GM12878 (cell line): ENCODE results near the gene NUDT3. TPM values are rescaled to one million over a fixed set of nuclear protein-coding genes. Genes with fewer than 3 reads are reported as not detected.

ENCODE experiments used
- ATAC-seq: fragments of 200-7000 bp; cut with Tn5 transposase; 3 replicates; pipeline ENCODE4 v1.9.1; 2020; ENCODE audit warnings: mild to moderate bottlenecking, moderate library complexity
- BruUV-seq: library from RNA; stranded (reverse); fragments of 400-500 nt; replicated peaks from 2 replicates; lab custom pipeline; 2021; lab: Mats Ljungman, UMichigan
- CTCF ChIA-PET: fragments of 300-600 bp; sonication (Branson Sonifier 250); formaldehyde crosslinking; extraction: SDS; loops from one replicate; lab custom pipeline; 2021; ENCODE audit warnings: inconsistent platforms; lab: Yijun Ruan, JAX
- POLR2A ChIA-PET: fragments of 350-600 bp; formaldehyde crosslinking; extraction: SDS; loops from one replicate; lab custom pipeline; 2021; ENCODE audit warnings: inconsistent platforms; lab: Charles Lee
- RAD21 ChIA-PET: fragments of 300-600 bp; sonication (Branson Sonifier 250); formaldehyde crosslinking; loops from one replicate; lab custom pipeline; 2023; ENCODE audit warnings: antibody characterized with exemption; ENCODE audit not compliant: unreplicated experiment; lab: Charles Lee
- SMC1A ChIA-PET: fragments of 300-600 bp; sonication (Branson Sonifier 250); formaldehyde crosslinking; loops from one replicate; lab custom pipeline; 2023; ENCODE audit not compliant: unreplicated experiment, uncharacterized antibody; lab: Charles Lee
- DNase-seq: peaks from one replicate; pipeline ENCODE4 v3.0.0-alpha.2; 2011; ENCODE audit warnings: low read depth, low spot score
- FAIRE-seq: peaks from 3 replicates; lab custom pipeline; 2011; peaks lifted over from hg19 to GRCh38; lab: Jason Lieb, UNC
- H2AFZ ChIP-seq: 2 replicates; pipeline ENCODE4 v1.6.0; 2011; ENCODE audit warnings: low read depth, low read length, control low read depth; ENCODE audit not compliant: control insufficient read depth
- H3K27ac ChIP-seq: 2 replicates; pipeline ENCODE4 v1.5.1; 2011; ENCODE audit warnings: control low read depth; ENCODE audit not compliant: control insufficient read depth, insufficient read depth
- H3K27me3 ChIP-seq, 2 experiments: replicated peaks in 1 of 2; 2 replicates each; pipeline versions ENCODE4 v1.6.0 to v1.6.1; 2011; ENCODE audit warnings: low read length in 1 of 2; ENCODE audit not compliant: control insufficient read depth in 2 of 2, insufficient read depth in 2 of 2
- H3K36me3 ChIP-seq, 2 experiments: 2 replicates each; pipeline ENCODE4 v1.5.1; 2011; ENCODE audit warnings: low read length in 1 of 2; ENCODE audit not compliant: control insufficient read depth in 2 of 2, insufficient read depth in 2 of 2
- H3K4me1 ChIP-seq: 2 replicates; pipeline ENCODE4 v1.6.1; 2011; ENCODE audit warnings: mild to moderate bottlenecking, low read length, moderate library complexity, mixed read lengths; ENCODE audit not compliant: control insufficient read depth, insufficient read depth
- H3K4me2 ChIP-seq: 2 replicates; pipeline ENCODE4 v1.6.0; 2011; ENCODE audit warnings: control low read depth; ENCODE audit not compliant: control insufficient read depth, insufficient read depth
- H3K4me3 ChIP-seq: fragments of 200-600 bp; sonication (generic); 2 replicates; pipeline ENCODE4 v1.5.1; 2016
- H3K79me2 ChIP-seq: 2 replicates; pipeline ENCODE4 v1.6.0; 2011; ENCODE audit warnings: low read length; ENCODE audit not compliant: control insufficient read depth, insufficient read depth
- H3K9ac ChIP-seq: 2 replicates; pipeline ENCODE4 v1.8.0; 2011; ENCODE audit warnings: low read length, control low read depth, mixed read lengths; ENCODE audit not compliant: control insufficient read depth, insufficient read depth
- H3K9me3 ChIP-seq: replicated peaks from 3 replicates; pipeline ENCODE4 v1.5.1; 2011; ENCODE audit warnings: mild to moderate bottlenecking, low read length; ENCODE audit not compliant: control insufficient read depth, insufficient read depth
- H4K20me1 ChIP-seq: 2 replicates; pipeline ENCODE4 v1.6.0; 2011; ENCODE audit not compliant: control insufficient read depth, insufficient read depth
- CHD4 ChIP-seq: fragments of 200-600 bp; sonication (generic); IDR thresholded peaks from 2 replicates; pipeline ENCODE4 v1.6.1; 2016; ENCODE audit warnings: mild to moderate bottlenecking
- CREM ChIP-seq: IDR thresholded peaks from 2 replicates; pipeline ENCODE4 v1.6.1; 2014; ENCODE audit warnings: antibody characterized with exemption, low read depth
- E2F8 ChIP-seq: fragments of 450-650 bp; IDR thresholded peaks from 2 replicates; pipeline ENCODE4 v1.6.1; 2018; ENCODE audit warnings: mild to moderate bottlenecking, low read depth, moderate library complexity; ENCODE audit not compliant: partially characterized antibody
- GATAD2B ChIP-seq: fragments of 450-650 bp; conservative IDR thresholded peaks from 2 replicates; pipeline ENCODE4 v1.6.1; 2017; ENCODE audit warnings: low read depth, mild to moderate bottlenecking, moderate library complexity
- KLF5 ChIP-seq: fragments of 450-650 bp; IDR thresholded peaks from 2 replicates; pipeline ENCODE4 v1.6.1; 2014; ENCODE audit warnings: mild to moderate bottlenecking; ENCODE audit not compliant: partially characterized antibody
- MXI1 ChIP-seq: fragments of 150-350 bp; IDR thresholded peaks from 2 replicates; pipeline ENCODE4 v1.6.1; 2011; ENCODE audit warnings: low read depth, mild to moderate bottlenecking, inconsistent platforms, low read length, improper control_type of control experiment
- SREBF2 ChIP-seq: IDR thresholded peaks from 2 replicates; pipeline ENCODE4 v1.6.1; 2012; ENCODE audit warnings: mild to moderate bottlenecking, low read length
- TAF1 ChIP-seq: IDR thresholded peaks from 2 replicates; pipeline ENCODE4 v1.6.1; 2011; ENCODE audit warnings: mild to moderate bottlenecking, low read depth, low read length, borderline replicate concordance
- YY1 ChIP-seq: IDR thresholded peaks from 2 replicates; pipeline ENCODE4 v1.6.1; 2011; ENCODE audit warnings: low read depth, mild to moderate bottlenecking, low read length
- ZNF687 ChIP-seq: fragments of 450-650 bp; IDR thresholded peaks from 2 replicates; pipeline ENCODE4 v1.6.1; 2017; ENCODE audit warnings: mild to moderate bottlenecking, moderate library complexity
- WGBS: methylation state at CpG from one replicate; pipeline ENCODE4 v1.1.6; 2016; ENCODE audit warnings: low lambda C conversion rate; ENCODE audit not compliant: insufficient replicate concordance, insufficient coverage; ENCODE audit errors: missing lambda C conversion rate; 5-methylcytosine and 5-hydroxymethylcytosine counted together
- in situ Hi-C: fragments of 300-500 bp; cut with MboI; formaldehyde crosslinking; loops from 9 replicates; pipeline ENCODE4 v1.14.3; 2018; ENCODE audit warnings: mixed read lengths
- intact Hi-C: fragments of 100-400 bp; cut with micrococcal nuclease; formaldehyde crosslinking; loops from one replicate; pipeline ENCODE4 v1.14.2; 2022; ENCODE audit not compliant: unreplicated experiment
- polyA plus RNA-seq, 11 experiments: library from polyadenylated mRNA; depleted of rRNA in 4 of 11; unstranded in 6 of 11; stranded (reverse) in 5 of 11; fragments of >200 nt; fragmentation: Nextera tagmentation in 4 of 11; fragmentation: Illumina TruSeq in 1 of 11; extraction: Ambion mirVana in 4 of 11; extraction: Trizol in 1 of 11; gene quantifications; 1 replicate in 1 of 11; 2 replicates in 10 of 11; pipeline versions ENCODE4 v1.2.1 to v1.2.3, GENCODE V29; 2011 to 2016; ENCODE audit warnings: inconsistent platforms in 2 of 11, missing spikeins in 2 of 11, low read depth in 1 of 11
- total RNA-seq, 4 experiments: library from RNA; depleted of rRNA in 3 of 4; stranded (reverse); fragments of >200 nt in 3 of 4; fragmentation: Illumina TruSeq in 1 of 4; extraction: Trizol in 1 of 4; gene quantifications; 2 replicates each; pipeline versions ENCODE4 v1.2.1 to v1.2.3, GENCODE V29; 2013 to 2021
- TF ChIP-seq, protein P1 (sequence below): fragments of 450-650 bp; IDR thresholded peaks from 2 replicates; pipeline ENCODE4 v1.6.1; 2014; ENCODE audit warnings: mild to moderate bottlenecking
- TF ChIP-seq, protein P2 (sequence below): IDR thresholded peaks from 2 replicates; pipeline ENCODE4 v1.6.1; 2012; ENCODE audit warnings: low read depth, low read length, improper control_type of control experiment

NUDT3 gene
- total and polyA plus RNA-seq, 10 of the 15 experiments (the other 5 are each of a cell fraction or from before 2014, with no cell fraction given): 2.4 to 32.3 (median 25.5) TPM

GRCh38 chr6:34349211-34349610 is 43.3 kb downstream of the NUDT3 start:
- in situ Hi-C loops (no loop called here), intact Hi-C loops (loop anchor here (5.0 kb wide), 1 partner anchor 43 kb away; the partner anchor contains the start of gene NUDT3)
- ATAC-seq (no peak), FAIRE-seq (no peak), DNase-seq (no peak)
- no peak overlapping the region for H3K4me2 ChIP-seq
- no peaks in the 10 kb centered on the region for H3K9me3 ChIP-seq
- BruUV-seq: no TSS peak
- no peaks in the 10 kb centered on the region for H3K36me3 ChIP-seq
- WGBS: 82% methylated on average over 4 of the region's 4 CpGs
- RAD21 ChIA-PET: no interaction called here
- H3K4me1 ChIP-seq: peaks cover 21% of the 10 kb centered on the region
- no peak overlapping the region for H3K4me3 ChIP-seq
- H3K79me2 ChIP-seq: peaks cover 47% of the 10 kb centered on the region
- H3K9ac ChIP-seq: no peak overlapping the region
- CTCF ChIA-PET: no interaction called here
- no peak overlapping the region for H2AFZ ChIP-seq
- H3K27ac ChIP-seq: no peak overlapping the region
- no peaks in the 10 kb centered on the region for H4K20me1 ChIP-seq
- POLR2A ChIA-PET: interaction anchor here (0.6 kb wide), 1 partner anchor 96 kb away, joined by 4 read pairs; no protein-coding TSS in a partner anchor
- SMC1A ChIA-PET: interaction anchor here (0.6 kb wide), 1 partner anchor 129 kb away, joined by 3 read pairs; no protein-coding TSS in a partner anchor
- TF ChIP-seq MXI1 (no peak), YY1 (no peak), E2F8 (no peak), KLF5 (no peak), CREM (no peak), CHD4 (no peak), GATAD2B (no peak), TAF1 (no peak), SREBF2 (no peak), ZNF687 (no peak)
- TF ChIP-seq, protein P1, sequence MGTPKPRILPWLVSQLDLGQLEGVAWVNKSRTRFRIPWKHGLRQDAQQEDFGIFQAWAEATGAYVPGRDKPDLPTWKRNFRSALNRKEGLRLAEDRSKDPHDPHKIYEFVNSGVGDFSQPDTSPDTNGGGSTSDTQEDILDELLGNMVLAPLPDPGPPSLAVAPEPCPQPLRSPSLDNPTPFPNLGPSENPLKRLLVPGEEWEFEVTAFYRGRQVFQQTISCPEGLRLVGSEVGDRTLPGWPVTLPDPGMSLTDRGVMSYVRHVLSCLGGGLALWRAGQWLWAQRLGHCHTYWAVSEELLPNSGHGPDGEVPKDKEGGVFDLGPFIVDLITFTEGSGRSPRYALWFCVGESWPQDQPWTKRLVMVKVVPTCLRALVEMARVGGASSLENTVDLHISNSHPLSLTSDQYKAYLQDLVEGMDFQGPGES: no peak
- TF ChIP-seq, protein P2, sequence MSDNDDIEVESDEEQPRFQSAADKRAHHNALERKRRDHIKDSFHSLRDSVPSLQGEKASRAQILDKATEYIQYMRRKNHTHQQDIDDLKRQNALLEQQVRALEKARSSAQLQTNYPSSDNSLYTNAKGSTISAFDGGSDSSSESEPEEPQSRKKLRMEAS: no peak
- no peaks in the 10 kb centered on the region for H3K27me3 ChIP-seq
